ENCODE measurements around the gene OOSP4A. TPM values are rescaled to one million over a fixed set of nuclear protein-coding genes. Genes with fewer than 3 reads are reported as not detected.

Gene OOSP4A
- total RNA-seq, result not detected in 2 replicates

DNA sequence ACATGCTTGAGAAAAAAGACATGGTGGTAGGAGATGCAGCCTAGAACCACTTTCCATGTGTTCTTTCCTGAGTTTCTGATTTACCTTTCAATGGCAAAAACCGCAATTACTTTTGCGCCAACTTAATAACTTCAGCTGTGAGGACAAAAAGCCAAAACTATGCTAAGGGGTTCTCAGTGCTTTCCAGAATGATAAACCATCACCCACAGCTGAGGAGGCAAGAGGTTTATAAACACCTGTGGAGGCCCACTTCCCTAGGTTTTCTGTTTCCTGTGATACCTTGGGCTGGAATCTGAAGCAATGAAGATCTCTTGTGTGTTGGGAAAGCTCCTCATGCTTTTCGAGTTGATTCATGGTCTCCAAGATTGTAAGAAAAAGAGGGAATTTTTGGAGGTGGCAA, at the start of gene OOSP4A:
Gene OOSP4A, plus strand, starts transcription at position 301 of the 400 bp plus-strand sequence. Its CDS starts 0 bp downstream, at position 301.

GRCh38 chr11:59938132-59938531, 25.7 kb upstream of the OOSP4A start, which contains the start of gene OOSP1:
TSS of gene OOSP1 (plus strand) at chr11:59938432. CDS start at chr11:59938455, 23 bp downstream.

GRCh38 chr11:60016881-60017280, 53.0 kb downstream of the OOSP4A start, which contains the start of gene OOSP4B:
TSS of gene OOSP4B (plus strand) at chr11:60017181.

Other genes with a start within 250 kb of the OOSP4A start
- gene STX3, start 208.7 kb upstream of the OOSP4A start, total RNA-seq, result 11.5 and 20.2 TPM in 2 replicates
- 25.7 and 26.9 TPM in 2 replicates for gene MRPL16, start 153.3 kb upstream of the OOSP4A start, total RNA-seq
- not detected in 2 replicates for gene CBLIF, start 118.5 kb upstream of the OOSP4A start, total RNA-seq
- gene TCN1, start 97.5 kb upstream of the OOSP4A start, total RNA-seq, result not detected in 2 replicates
- not detected in 2 replicates for gene OOSP3, start 85.3 kb upstream of the OOSP4A start, total RNA-seq
- gene OOSP1, start 25.6 kb upstream of the OOSP4A start, total RNA-seq, result not detected in 2 replicates
- gene OOSP4B, start 53.1 kb downstream of the OOSP4A start, total RNA-seq, result not detected in 2 replicates
- not detected in 2 replicates for gene OOSP2, start 76.4 kb downstream of the OOSP4A start, total RNA-seq
- not detected in 2 replicates for gene MS4A3, start 92.6 kb downstream of the OOSP4A start, total RNA-seq
- gene MS4A2, start 124.6 kb downstream of the OOSP4A start, total RNA-seq, result 0.03 TPM in 1 of 2 replicates, not detected in the other
- not detected in 2 replicates for gene MS4A6A, start 219.1 kb downstream of the OOSP4A start, total RNA-seq

All from smooth muscle cell of the pulmonary artery (primary cell).